GM12873 (cell line): ENCODE measurements around the gene PRKAG2.

Experiments used
- CTCF ChIP-seq: IDR thresholded peaks from 2 replicates; pipeline ENCODE4 v1.5.1; 2012; ENCODE audit warnings: low read depth, mild to moderate bottlenecking, moderate library complexity, low read length, control low read depth; ENCODE audit not compliant: insufficient read depth; ENCODE audit errors: missing control alignments

The PRKAG2 gene

GRCh38 chr7:151721694-151722093 lies 155.2 kb downstream of the PRKAG2 start:
- no peak for TF ChIP-seq CTCF

GRCh38 chr7:151721236-151721635 lies 155.7 kb downstream of the PRKAG2 start:
- no peak for TF ChIP-seq CTCF

GRCh38 chr7:151720280-151720679 lies 156.6 kb downstream of the PRKAG2 start:
- no peak for TF ChIP-seq CTCF

GRCh38 chr7:151719897-151720242 lies 157.0 kb downstream of the PRKAG2 start:
- no peak for TF ChIP-seq CTCF

GRCh38 chr7:151719031-151719896 lies 157.7 kb downstream of the PRKAG2 start:
- no peak for TF ChIP-seq CTCF

- TF ChIP-seq CTCF = no peak
Observed at GRCh38 chr7:151717918-151718317, 159.0 kb downstream of the PRKAG2 start.

GRCh38 chr7:151717415-151717814 lies 159.5 kb downstream of the PRKAG2 start:
- no peak for TF ChIP-seq CTCF
